GM19395 (cell line): ENCODE results near the gene SP9.

ENCODE experiments used
- ATAC-seq: cut with Tn5 transposase; IDR thresholded peaks from one replicate; pipeline ENCODE4 v1.9.1; 2021; ENCODE audit warnings: mild to moderate bottlenecking, moderate library complexity; ENCODE audit not compliant: unreplicated experiment

Gene SP9

GRCh38 chr2:174333372-174334277 is 1.1 kb upstream of the SP9 start:
- ATAC-seq = no peak

GRCh38 chr2:174334278-174334715 is 457 bp upstream of the SP9 start:
- ATAC-seq = no peak

- no peak for ATAC-seq
These were observed 667 bp downstream of the SP9 start for GRCh38 chr2:174335254-174335987.

GRCh38 chr2:174335988-174336500 is 1.3 kb downstream of the SP9 start:
- ATAC-seq = no peak

- peak; percentile 34 for ATAC-seq
These were observed 2.0 kb downstream of the SP9 start for GRCh38 chr2:174336501-174337336.

- ATAC-seq = peak; percentile 21
These were observed 2.8 kb downstream of the SP9 start for GRCh38 chr2:174337337-174338146.

- ATAC-seq = no peak
These were observed 3.4 kb downstream of the SP9 start for GRCh38 chr2:174338147-174338605.

- no peak for ATAC-seq
These were observed 4.2 kb downstream of the SP9 start for GRCh38 chr2:174338671-174339560.

GRCh38 chr2:174339561-174340399 is 5.0 kb downstream of the SP9 start:
- no peak for ATAC-seq

GRCh38 chr2:174340400-174341292 is 5.9 kb downstream of the SP9 start:
- ATAC-seq = no peak

- peak; percentile 68 for ATAC-seq
These were observed 6.7 kb downstream of the SP9 start for GRCh38 chr2:174341293-174341994.

- ATAC-seq = peak; percentile 12
These were observed 7.4 kb downstream of the SP9 start for GRCh38 chr2:174341995-174342685.

GRCh38 chr2:174342686-174343342 is 8.1 kb downstream of the SP9 start:
- ATAC-seq = no peak

GRCh38 chr2:174343343-174343622 is 8.5 kb downstream of the SP9 start:
- no peak for ATAC-seq

- no peak for ATAC-seq
These were observed 9.1 kb downstream of the SP9 start for GRCh38 chr2:174343623-174344455.
